Renal cortical epithelial cell (primary cell): ENCODE results near the gene RASSF3. TPM values are rescaled to one million over a fixed set of nuclear protein-coding genes. Genes with fewer than 3 reads are reported as not detected.
"Not testable (repeated sequence)": the region's sequence is repeated elsewhere in the genome, so short reads cannot be mapped to it uniquely, and the experiment has no call there.

Source experiments
- DNase-seq: peaks from one replicate; pipeline ENCODE4 v3.0.0-alpha.2; 2011; ENCODE audit warnings: low read depth
- total RNA-seq: library from RNA; depleted of rRNA; stranded (reverse); fragments of >200 nt; gene quantifications from 2 replicates; pipeline ENCODE4 v1.2.3, GENCODE V29; 2014

RASSF3 gene
- total RNA-seq, 1 donor from 2014 or later, result 16.0 TPM

DNA sequence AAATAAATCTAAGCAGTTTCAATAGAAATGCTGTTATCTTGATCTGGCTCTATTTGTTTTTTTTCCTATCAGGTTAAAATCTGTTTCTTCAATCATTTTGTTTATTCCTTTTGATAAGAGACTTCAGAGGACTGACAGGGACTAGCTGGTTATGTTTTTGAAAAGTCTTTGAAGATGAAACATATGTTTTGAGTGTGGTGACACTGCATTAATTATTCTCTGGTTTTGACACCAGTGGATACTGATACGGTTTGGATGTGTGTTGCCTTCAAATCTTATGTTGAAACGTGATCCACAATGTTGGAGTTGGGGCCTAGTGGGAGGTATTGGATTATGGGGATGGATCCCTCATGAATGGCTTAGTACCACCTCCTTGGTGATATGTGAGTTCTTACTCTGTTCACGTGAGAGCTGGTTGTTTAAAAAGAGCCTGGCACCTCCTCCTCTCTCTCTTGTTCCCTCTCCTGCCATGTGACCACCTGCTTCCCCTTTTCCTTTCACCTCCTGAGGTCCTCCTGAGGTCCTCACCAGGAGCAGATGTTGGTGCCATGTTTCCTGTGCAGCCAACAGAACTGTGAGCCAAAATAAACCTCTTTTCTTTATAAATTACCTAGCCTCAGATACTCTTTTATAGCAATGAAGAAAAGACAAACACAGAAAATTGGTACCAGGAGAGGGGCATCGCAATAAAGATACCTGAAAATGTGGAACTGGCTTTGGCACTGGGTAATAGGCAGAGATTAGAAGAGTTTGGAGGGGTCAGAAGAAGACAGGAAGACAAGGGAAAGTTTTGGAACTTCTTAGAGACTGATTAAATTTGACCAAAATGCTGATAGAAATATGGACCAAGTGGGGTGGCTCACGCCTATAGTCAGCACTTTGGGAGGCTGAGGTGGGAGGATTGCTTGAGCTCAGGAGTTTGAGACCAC is 23.0 kb downstream of the RASSF3 start:
- DNase-seq, result no peak

DNA sequence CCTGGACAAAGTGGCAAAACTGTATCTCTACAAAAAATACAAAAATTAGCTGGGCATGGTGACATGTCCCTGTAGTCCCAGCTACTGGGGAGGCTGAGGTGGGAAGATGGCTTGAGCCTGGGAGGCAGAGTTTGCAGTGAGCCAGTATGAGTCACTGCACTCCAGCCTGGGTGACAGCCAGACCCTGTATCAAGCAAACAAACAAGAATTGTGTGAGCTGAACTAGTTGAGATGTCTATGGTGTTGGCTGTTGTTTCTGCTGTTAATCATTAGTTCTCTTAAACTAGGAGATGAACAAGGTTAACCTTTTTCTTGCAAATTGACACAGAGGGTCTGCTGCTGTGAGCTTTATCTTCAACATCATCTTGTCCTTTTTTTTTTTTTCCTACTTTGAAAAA is 23.6 kb downstream of the RASSF3 start:
- DNase-seq, result peak; percentile 96

DNA sequence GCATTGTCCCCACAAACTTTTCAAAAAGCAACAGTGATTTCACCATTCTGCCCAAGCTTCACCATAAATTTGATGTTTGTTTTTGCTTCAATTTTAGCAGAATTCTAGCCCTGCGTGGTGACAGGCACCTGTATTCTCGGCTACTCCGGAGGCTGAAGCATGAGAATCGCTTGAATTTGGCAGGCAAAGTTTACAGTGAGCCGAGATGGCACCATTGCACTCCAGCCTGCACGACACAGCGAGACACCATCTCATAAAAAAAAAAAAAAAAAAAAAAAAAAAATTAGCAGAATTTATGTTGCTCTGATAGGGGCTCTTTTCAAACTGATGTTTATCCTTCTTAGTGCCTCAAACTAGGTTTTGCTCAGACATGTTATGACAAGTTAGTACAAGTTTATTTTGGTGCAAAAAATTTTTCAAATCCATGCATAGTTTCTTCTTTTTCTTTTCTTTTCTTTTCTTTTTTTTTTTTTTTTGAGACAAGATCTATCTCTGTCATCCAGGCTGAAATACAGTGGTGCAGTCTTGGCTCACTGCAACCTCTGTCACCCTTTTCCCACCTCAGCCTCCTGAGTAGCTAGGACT is 24.3 kb downstream of the RASSF3 start:
- DNase-seq, result no peak

- no peak for DNase-seq
These were observed 25.2 kb downstream of the RASSF3 start for GRCh38 chr12:64635356-64635998.

- DNase-seq, result no peak
These were observed 26.6 kb downstream of the RASSF3 start for GRCh38 chr12:64636856-64637255.

- no peak for DNase-seq
These were observed 29.2 kb downstream of the RASSF3 start for GRCh38 chr12:64639466-64639865.

- DNase-seq, result no peak
These were observed 36.0 kb downstream of the RASSF3 start for GRCh38 chr12:64646318-64646717.

DNA sequence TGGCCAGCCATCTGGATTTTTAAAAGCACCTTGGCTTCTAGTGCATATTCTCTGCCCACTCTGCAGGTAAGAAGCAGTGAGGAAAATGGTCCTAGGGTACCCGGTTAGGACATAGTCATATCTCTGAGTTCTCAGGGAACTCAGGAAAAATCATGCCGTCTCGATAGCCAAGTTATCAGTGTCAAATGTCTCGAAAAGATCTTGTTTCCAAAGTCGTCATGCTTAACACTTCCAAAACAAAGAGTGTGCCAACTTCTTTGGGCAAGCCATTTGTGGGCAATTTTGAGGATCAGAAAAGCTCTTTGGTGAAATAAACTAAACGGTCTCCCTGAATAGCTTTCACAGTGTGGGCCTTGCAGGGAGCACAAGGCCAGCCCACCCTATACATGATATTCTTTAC is 39.2 kb downstream of the RASSF3 start:
- DNase-seq, result no peak

- DNase-seq, result peak; percentile 33
These were observed 40.5 kb downstream of the RASSF3 start for GRCh38 chr12:64650762-64651161.

- no peak for DNase-seq
These were observed 42.1 kb downstream of the RASSF3 start for GRCh38 chr12:64652346-64652745.

DNA sequence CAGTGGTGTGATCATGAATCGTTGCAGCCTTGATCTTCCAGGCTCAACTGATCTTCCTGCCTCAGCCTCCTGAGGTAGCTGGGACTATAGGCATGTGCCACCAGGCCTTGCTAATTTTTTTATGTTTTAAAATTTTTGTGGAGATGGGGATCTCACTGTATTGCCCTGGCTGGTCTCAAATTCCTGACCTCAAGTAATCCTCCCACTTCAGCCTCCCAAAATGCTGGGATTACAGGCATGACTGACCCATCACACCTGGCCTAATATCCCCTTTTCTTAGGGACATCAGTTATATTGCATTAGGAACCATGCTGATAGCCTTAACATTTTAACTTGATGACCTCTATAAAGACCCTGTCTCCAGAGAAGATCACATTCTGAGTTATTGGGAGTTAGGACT is 42.8 kb downstream of the RASSF3 start:
- DNase-seq, result no peak

DNA sequence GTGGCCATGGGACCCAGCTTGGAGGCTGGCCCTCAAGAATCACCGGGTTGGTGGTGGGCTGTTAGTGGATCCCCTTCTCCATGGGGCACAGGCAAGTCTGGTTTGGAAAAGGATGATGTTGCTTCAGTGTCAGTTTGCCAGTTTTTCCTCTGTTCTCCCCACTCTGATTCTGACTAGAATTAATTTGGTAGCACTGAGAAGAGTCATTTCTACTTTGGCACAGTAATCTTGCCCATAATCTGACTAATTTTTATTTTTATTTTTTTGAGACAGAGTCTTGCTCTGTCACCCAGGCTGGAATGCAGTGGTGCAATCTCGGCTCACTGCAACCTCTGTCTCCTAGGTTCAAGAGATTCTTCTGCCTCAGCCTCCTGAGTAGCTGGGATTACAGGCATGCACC is 43.6 kb downstream of the RASSF3 start:
- not testable (repeated sequence) for DNase-seq

- DNase-seq, result no peak
These were observed 44.8 kb downstream of the RASSF3 start for GRCh38 chr12:64655141-64655540.

- no peak for DNase-seq
These were observed 46.1 kb downstream of the RASSF3 start for GRCh38 chr12:64656429-64656828.

DNA sequence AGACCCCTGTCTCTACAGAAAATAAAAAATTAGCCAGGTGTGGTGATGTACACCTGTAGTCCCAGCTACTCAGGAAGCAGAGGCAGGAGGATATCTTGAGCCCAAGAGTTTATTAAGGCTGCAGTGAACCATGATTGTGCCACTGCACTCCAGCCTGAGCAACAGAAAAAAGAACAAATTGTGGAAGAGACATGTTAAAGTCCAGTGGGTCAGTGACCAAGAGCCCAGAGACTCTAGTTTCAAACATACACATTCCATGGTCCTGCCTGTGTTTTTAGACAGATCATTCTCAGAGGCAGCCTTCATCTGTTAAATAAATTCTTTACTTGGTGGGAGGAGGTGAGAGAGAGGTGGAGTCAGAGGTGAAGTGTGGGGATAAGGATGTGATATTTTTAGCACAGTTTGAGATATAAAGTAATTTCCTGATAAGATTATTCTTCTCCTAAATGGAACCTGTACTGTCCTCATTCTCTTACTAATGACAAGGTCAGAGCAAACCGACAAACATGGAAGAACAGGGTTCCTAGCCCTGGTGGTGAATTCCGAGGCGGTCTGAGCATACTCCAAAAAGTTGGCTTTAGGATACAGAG is 48.7 kb downstream of the RASSF3 start:
- DNase-seq, result no peak

GRCh38 chr12:64660237-64661018 is 50.1 kb downstream of the RASSF3 start:
- no peak for DNase-seq

GRCh38 chr12:64663015-64663414 is 52.7 kb downstream of the RASSF3 start:
- no peak for DNase-seq

GRCh38 chr12:64665514-64665913 is 55.2 kb downstream of the RASSF3 start:
- DNase-seq, result peak; percentile 61

- peak; percentile 36 for DNase-seq
These were observed 56.0 kb downstream of the RASSF3 start for GRCh38 chr12:64666054-64666914.

DNA sequence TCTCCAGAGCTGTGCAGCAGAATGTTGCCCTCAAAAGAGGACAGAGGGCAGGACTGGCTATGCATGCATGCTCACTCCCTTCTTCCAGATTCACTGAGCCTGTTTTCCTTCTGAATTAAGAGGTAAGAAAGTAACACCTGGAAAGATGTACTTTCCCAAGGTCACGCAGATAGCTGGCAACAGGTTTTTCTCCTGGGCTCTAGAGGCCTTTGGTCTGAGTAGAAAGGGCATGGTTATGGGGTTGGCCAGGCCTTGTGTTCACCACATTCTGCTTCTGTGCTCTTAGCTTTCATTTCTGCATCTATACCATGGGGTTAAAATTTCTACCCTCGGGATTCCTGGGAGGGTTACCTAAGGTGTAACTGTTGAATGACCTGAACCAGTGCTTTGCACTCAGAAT is 57.5 kb downstream of the RASSF3 start:
- no peak for DNase-seq
